Measurements from ENCODE around the gene CMTM7. TPM values are rescaled to one million over a fixed set of nuclear protein-coding genes. Genes with fewer than 3 reads are reported as not detected.
A peak's percentile ranks its signal among the peaks of the same experiment; 100 is the strongest.

The CMTM7 gene
- polyA plus RNA-seq, 3 donors, result 100 to 148 (median 146) TPM

GRCh38 chr3:32474201-32474600 is 82.5 kb downstream of the CMTM7 start:
- peaks cover 50% of the 10 kb centered on the region for H4K20me1 ChIP-seq (ENCODE audit: insufficient read depth, low read length)
- no CpG with 5 or more reads among the region's 2 CpGs for WGBS (ENCODE audit: insufficient coverage)
- peaks cover 5 to 53% of the 10 kb centered on the region in 2 donors for H3K36me3 ChIP-seq (replicated peaks in 1 of 2; ENCODE audit: control insufficient read depth in 1 of 2, insufficient read depth in 2 of 2, low read length in 2 of 2)
- Mint-ChIP-seq H3K9me3 (peaks cover 0 to 4% (median 0%) of the 10 kb centered on the region in 7 donors), H3K27ac (peak overlapping the region in 2 of 7 donors; percentile 24 to 93), H3K36me3 (peaks cover 51 to 72% of the 10 kb centered on the region in 2 donors), H3K4me3 (no peak overlapping the region), H3K27me3 (ENCODE audit: low read depth in 3 of 3) (no peaks in the 10 kb centered on the region), H3K4me1 (peaks cover 60% of the 10 kb centered on the region)
- no peak overlapping the region for H3K4me2 ChIP-seq (replicated peaks; ENCODE audit: extremely low read depth, low read length, poor library complexity, severe bottlenecking)
- H3K4me1 ChIP-seq (ENCODE audit: control insufficient read depth in 1 of 2, insufficient read depth in 2 of 2, low read length in 2 of 2), result peaks cover 36 to 57% of the 10 kb centered on the region in 2 donors
- no peak overlapping the region for H2AFZ ChIP-seq (ENCODE audit: insufficient read depth, low read depth, low read length, poor library complexity, severe bottlenecking)
- intact Hi-C loops (cut with micrococcal nuclease), result no loop called here
- no peaks in the 10 kb centered on the region for H3K27me3 ChIP-seq (ENCODE audit: control insufficient read depth in 2 of 2, insufficient read depth in 2 of 2, low read length in 2 of 2)
- H3K79me2 ChIP-seq (ENCODE audit: insufficient read depth, low read length), result peaks cover 72% of the 10 kb centered on the region
- H3K4me3 ChIP-seq (replicated peaks in 1 of 3; ENCODE audit: low read depth in 2 of 3, low read length in 3 of 3), result no peak overlapping the region
- H3K9ac ChIP-seq (ENCODE audit: insufficient read depth, low read length, poor library complexity, severe bottlenecking), result no peak overlapping the region
- DNase-seq, result no peak
- no peak overlapping the region for H3K27ac ChIP-seq (ENCODE audit: low read depth in 1 of 2, low read length in 2 of 2)
- no peak for TF ChIP-seq CTCF (IDR thresholded peaks at IDR 0.05)
- no peaks in the 10 kb centered on the region for H3K9me3 ChIP-seq (replicated peaks in 1 of 2; ENCODE audit: control insufficient read depth in 1 of 2, insufficient read depth in 1 of 2, low read length in 2 of 2)

- no CpG with 5 or more reads among the region's 1 CpG for WGBS (ENCODE audit: insufficient coverage)
- intact Hi-C loops (cut with micrococcal nuclease), result no loop called here
- H2AFZ ChIP-seq (ENCODE audit: insufficient read depth, low read depth, low read length, poor library complexity, severe bottlenecking), result no peak overlapping the region
- H4K20me1 ChIP-seq (ENCODE audit: insufficient read depth, low read length), result no peaks in the 10 kb centered on the region
- peaks cover 57 to 74% of the 10 kb centered on the region in 2 donors for H3K36me3 Mint-ChIP-seq
- peaks cover 0 to 2% (median 0%) of the 10 kb centered on the region in 7 donors for H3K9me3 Mint-ChIP-seq
- H3K36me3 ChIP-seq (replicated peaks in 1 of 2; ENCODE audit: control insufficient read depth in 1 of 2, insufficient read depth in 2 of 2, low read length in 2 of 2), result peaks cover 27 to 58% of the 10 kb centered on the region in 2 donors
- H3K27me3 ChIP-seq (ENCODE audit: control insufficient read depth in 2 of 2, insufficient read depth in 2 of 2, low read length in 2 of 2), result no peaks in the 10 kb centered on the region
- H3K4me2 ChIP-seq (replicated peaks; ENCODE audit: extremely low read depth, low read length, poor library complexity, severe bottlenecking), result no peak overlapping the region
- H3K9me3 ChIP-seq (replicated peaks in 1 of 2; ENCODE audit: control insufficient read depth in 1 of 2, insufficient read depth in 1 of 2, low read length in 2 of 2), result no peaks in the 10 kb centered on the region
- no peak overlapping the region for H3K9ac ChIP-seq (ENCODE audit: insufficient read depth, low read length, poor library complexity, severe bottlenecking)
- peaks cover 74% of the 10 kb centered on the region for H3K79me2 ChIP-seq (ENCODE audit: insufficient read depth, low read length)
- peak overlapping the region in 1 of 2 donors; percentile 68 for H3K27ac ChIP-seq (ENCODE audit: low read depth in 1 of 2, low read length in 2 of 2)
- TF ChIP-seq CTCF (IDR thresholded peaks at IDR 0.05), result no peak
- DNase-seq, result no peak
- peak overlapping the region in 5 of 7 donors; percentile 22 to 59 (median 43) for H3K27ac Mint-ChIP-seq
- H3K4me3 Mint-ChIP-seq, result no peak overlapping the region
- no peaks in the 10 kb centered on the region for H3K27me3 Mint-ChIP-seq (ENCODE audit: low read depth in 3 of 3)
- H3K4me1 Mint-ChIP-seq, result peaks cover 52% of the 10 kb centered on the region
- no peak overlapping the region for H3K4me3 ChIP-seq (replicated peaks in 1 of 3; ENCODE audit: low read depth in 2 of 3, low read length in 3 of 3)
- peaks cover 25 to 49% of the 10 kb centered on the region in 2 donors for H3K4me1 ChIP-seq (ENCODE audit: control insufficient read depth in 1 of 2, insufficient read depth in 2 of 2, low read length in 2 of 2)
Observed at GRCh38 chr3:32480604-32481003, 89.0 kb downstream of the CMTM7 start.
